T-helper 9 cell (primary cell): ENCODE measurements around the gene ZER1.
"Not testable (repeated sequence)": the region's sequence is repeated elsewhere in the genome, so short reads cannot be mapped to it uniquely, and the experiment has no call there.

Experiments
- DNase-seq: peaks from one replicate; pipeline ENCODE4 v3.0.0-alpha.2; 2020

Gene ZER1

DNA sequence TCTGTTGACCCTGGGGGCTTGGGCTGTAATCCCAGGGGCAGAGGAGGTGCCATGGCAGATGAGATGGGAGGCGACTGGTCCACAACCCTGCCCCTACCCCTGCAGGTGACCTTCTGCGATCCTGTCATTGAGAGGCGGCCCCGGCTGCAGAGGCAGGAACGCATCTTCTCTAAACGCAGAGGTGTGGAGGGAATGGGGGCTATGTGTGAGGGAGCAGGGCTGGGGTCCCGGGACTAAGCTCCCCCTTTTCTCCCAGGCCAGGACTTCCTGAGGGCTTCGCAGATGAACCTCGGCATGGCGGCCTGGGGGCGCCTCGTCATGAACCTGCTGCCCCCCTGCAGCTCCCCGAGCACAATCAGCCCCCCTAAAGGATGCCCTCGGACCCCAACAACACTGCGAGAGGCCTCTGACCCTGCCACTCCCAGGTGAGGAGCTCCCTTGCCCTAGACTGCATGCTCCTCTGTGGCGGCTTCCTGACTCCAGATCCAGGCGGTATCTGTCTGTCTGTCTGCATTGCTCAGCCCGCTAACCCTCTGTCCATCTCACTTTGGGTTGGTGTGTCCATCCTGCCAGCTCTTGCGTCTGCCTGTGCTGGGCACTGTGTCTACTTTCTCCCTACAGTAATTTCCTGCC is 57.7 kb downstream of the ZER1 start:
- DNase-seq: no peak

GRCh38 chr9:128713411-128713780 is 58.3 kb downstream of the ZER1 start:
- DNase-seq: no peak

- DNase-seq: no peak
These were observed 59.0 kb downstream of the ZER1 start for GRCh38 chr9:128712451-128713410.

- no peak for DNase-seq
These were observed 64.3 kb downstream of the ZER1 start for GRCh38 chr9:128707446-128707845.

GRCh38 chr9:128706671-128707381 is 64.9 kb downstream of the ZER1 start:
- DNase-seq: no peak

- DNase-seq: no peak
These were observed 65.7 kb downstream of the ZER1 start for GRCh38 chr9:128706045-128706444.

DNA sequence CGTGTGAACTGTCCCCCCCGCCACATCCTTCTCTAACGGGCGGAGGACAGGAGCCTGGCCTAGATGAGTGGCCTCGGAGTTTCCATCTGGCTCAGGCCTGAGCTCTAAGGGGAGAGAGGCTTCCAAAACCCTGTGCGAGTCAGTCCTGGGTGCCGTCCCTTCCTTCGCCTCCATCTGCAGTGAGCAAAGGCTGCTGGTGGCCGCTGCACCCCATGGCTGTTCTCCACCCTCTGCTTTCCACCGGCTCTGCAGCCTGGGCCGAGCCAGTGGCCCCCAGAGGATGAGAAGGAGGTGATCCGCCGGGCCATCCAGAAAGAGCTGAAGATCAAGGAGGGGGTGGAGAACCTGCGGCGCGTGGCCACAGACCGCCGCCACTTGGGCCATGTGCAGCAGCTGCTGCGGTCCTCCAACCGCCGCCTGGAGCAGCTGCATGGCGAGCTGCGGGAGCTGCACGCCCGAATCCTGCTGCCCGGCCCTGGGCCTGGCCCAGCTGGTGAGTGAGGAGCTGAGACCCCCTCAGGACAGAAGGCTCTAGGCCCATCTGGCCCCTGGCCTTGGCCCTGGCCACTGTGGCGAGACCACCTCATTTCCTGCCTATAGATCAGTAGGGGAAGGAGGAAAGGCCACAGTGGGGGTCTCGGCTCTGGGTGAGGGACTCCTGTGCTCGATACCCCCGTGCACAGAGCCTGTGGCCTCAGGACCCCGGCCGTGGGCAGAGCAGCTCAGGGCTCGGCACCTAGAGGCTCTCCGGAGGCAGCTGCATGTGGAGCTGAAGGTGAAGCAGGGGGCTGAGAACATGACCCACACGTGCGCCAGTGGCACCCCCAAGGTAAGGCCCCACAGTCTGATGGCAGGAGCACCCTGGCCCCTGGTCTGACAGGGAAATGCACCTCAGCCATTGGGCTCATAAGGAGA is 66.4 kb downstream of the ZER1 start:
- DNase-seq: no peak

- no peak for DNase-seq
These were observed 67.4 kb downstream of the ZER1 start for GRCh38 chr9:128704356-128704670.

DNA sequence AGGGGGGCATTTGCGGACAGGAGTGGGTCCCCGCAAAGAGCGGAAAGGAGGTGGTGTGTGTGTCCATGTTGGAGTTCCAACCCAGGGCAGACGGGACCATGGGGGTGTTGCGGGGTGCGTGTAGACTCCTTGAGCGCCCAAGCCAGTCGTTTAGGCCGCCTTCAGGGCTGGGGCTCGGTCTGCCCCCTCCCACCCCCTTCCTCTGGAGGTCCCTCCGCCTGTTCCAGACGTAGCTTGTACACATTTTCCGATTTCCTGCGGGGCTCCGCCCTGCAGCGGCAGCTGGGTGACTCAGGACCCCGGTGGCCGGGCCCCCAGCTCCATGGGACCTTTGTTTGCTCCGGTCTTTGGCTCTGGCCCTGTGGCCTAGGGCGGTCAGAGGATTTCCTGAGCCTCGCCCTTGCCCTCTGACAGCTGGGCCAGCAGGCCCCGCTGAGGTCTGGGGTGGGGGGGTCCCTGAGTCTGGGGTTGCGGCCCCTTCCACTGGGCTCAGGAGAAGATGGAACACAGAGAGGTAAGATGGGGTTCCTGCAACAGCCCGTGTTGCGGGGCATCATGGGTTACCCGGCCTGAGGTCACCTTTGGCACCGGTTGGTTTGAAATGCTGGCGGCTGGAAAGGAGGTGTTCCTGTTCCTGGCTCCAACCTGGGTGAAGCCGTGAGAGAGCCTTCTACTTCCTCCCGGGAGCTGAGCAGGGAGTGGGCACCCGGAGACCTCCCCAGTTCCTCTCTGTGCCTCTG is 67.9 kb downstream of the ZER1 start:
- no peak for DNase-seq

DNA sequence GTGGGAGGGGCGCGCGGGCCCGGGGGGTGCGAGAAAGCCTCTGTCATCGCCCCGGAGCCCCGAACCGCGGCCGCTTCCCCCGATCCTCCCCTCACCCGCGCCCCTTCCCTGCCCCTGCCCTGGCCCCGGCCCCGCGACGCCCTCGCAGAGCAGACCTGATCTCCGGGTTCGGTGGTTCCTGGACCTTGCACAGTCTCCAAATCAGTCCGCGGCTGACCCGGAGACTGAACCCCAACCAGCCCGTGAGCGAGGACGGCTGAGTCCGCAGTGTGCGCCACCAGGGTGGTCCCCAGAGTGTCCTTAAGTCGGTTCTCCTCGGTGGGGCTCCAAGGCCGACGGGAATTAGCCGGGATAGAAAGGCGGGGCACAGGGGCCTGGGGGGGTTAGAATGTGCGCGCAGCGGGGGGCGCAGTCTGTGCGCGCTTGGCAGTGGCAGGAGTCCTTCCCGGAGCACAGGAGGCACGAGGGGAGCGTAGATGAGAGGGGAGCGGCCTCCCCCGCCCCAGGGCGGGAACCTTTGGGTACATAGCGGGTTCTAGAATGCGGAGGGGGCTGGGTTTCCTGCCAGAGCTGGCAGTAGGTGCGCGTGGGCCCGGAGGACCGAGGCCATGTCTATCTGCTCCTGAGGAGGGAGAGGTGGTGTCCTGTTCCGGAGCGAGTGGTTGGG is 68.6 kb downstream of the ZER1 start:
- no peak for DNase-seq

DNA sequence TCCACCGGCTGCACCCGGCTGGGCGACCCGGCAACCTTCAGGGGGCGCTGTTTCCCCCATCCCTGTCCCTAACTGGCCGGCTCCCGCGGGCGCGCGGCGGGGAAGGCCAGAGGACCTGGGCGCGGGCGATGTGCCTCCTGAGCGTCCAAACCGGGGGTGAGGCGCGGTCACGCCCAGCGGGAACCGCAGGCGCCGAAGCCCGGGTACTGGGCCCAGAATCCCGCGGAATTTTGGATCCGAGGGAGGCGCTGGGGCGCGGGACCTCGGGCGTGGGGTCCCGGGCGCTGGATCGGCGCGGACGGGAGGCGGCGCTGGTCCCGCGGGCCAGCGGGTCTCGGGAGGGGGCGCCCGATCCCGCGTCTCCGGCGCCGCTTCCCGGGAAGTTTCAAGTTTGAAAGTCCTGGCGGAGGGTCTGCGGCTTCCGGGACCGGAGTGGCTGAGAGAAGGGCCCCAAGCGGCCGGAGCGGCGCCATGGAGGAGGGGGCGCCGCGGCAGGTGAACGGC is 69.2 kb downstream of the ZER1 start, which contains the start of gene PKN3:
Gene PKN3 (plus strand): TSS at position 59 of the 504 bp plus-strand sequence. CDS start 413 bp downstream, at position 472.
- peak; percentile 93 for DNase-seq

- no peak for DNase-seq
These were observed 70.4 kb downstream of the ZER1 start for GRCh38 chr9:128701227-128701854.

GRCh38 chr9:128699096-128699795 is 72.5 kb downstream of the ZER1 start:
- DNase-seq: not testable (repeated sequence)

- DNase-seq: no peak
These were observed 74.6 kb downstream of the ZER1 start for GRCh38 chr9:128696923-128697707.

DNA sequence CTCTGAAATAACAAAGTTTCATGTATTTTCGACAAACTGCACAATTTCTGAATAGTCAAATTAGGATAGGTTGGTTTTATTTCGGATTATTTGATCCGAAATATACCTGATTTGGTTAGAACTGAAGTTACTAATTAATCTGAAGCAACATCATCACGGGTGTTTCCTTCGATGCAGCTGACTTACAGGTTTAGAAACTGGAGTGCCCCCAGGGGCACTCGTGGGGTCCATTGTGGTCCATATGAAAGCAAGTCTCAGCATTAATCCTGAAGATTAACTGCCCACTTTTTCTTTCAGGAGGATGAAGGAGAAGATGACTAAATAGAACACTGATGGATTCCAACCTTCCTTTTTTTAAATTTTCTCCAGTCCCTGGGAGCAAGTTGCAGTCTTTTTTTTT is 77.4 kb downstream of the ZER1 start:
- DNase-seq: no peak

- not testable (repeated sequence) for DNase-seq
These were observed 78.0 kb downstream of the ZER1 start for GRCh38 chr9:128693738-128694137.

DNA sequence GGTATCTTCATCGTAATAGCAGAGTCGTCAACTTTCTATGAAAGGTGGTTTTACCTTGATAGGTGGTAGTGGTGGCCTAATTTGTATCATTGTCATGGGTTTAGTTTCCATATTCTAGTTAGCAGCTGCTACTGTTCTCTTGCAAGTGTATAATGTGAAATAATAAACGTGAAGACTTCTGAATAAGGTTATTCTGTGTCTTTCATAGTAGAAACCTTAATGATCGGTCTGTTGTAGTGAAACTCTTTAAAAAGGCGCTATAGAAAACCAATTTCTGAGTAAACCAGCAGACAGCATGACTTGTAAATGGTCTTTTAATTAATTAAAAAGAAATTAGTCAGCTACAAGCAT is 81.1 kb downstream of the ZER1 start:
- DNase-seq: no peak

GRCh38 chr9:128689820-128690683 is 81.7 kb downstream of the ZER1 start:
- DNase-seq: peak; percentile 56
